ENCODE data around the gene DHRS7B. TPM values are rescaled to one million over a fixed set of nuclear protein-coding genes. Genes with fewer than 3 reads are reported as not detected.
A peak's percentile ranks its signal among the peaks of the same experiment; 100 is the strongest.

DHRS7B gene
- total and polyA plus RNA-seq, 5 donors = 27.1 to 39.7 (median 32.3) TPM

- Histone ChIP-seq H3K9me3 (ENCODE audit: control insufficient read depth, low read length) (no peaks in the 10 kb centered on the region), H3K4me3 (ENCODE audit: low read length) (no peak overlapping the region), H3K27me3 (ENCODE audit: control insufficient read depth, insufficient read depth) (no peaks in the 10 kb centered on the region), H3K27ac (ENCODE audit: low read length) (no peak overlapping the region), H3K4me1 (ENCODE audit: control insufficient read depth, insufficient read depth, low read length) (peaks cover 3% of the 10 kb centered on the region)
- intact Hi-C loops (cut with DNase I) = no loop called here
- peak; percentile 56 to 62 for ATAC-seq
- 54% methylated on average over 5 of the region's 5 CpGs for WGBS
- DNase-seq = peak; percentile 74 to 86 (median 81)
Observed at GRCh38 chr17:21194703-21195102, 67.9 kb downstream of the DHRS7B start.

GRCh38 chr17:21196126-21196525 is 69.4 kb downstream of the DHRS7B start:
- intact Hi-C loops (cut with DNase I) = no loop called here
- H3K4me1 ChIP-seq (ENCODE audit: control insufficient read depth, insufficient read depth, low read length) = peaks cover 7% of the 10 kb centered on the region
- DNase-seq (no peak), ATAC-seq (no peak)
- no peak overlapping the region for H3K4me3 ChIP-seq (ENCODE audit: low read length)
- no peak overlapping the region for H3K27ac ChIP-seq (ENCODE audit: low read length)
- 88% methylated on average over 5 of the region's 5 CpGs for WGBS
- H3K27me3 ChIP-seq (ENCODE audit: control insufficient read depth, insufficient read depth) = no peaks in the 10 kb centered on the region
- no peaks in the 10 kb centered on the region for H3K9me3 ChIP-seq (ENCODE audit: control insufficient read depth, low read length)

DNA sequence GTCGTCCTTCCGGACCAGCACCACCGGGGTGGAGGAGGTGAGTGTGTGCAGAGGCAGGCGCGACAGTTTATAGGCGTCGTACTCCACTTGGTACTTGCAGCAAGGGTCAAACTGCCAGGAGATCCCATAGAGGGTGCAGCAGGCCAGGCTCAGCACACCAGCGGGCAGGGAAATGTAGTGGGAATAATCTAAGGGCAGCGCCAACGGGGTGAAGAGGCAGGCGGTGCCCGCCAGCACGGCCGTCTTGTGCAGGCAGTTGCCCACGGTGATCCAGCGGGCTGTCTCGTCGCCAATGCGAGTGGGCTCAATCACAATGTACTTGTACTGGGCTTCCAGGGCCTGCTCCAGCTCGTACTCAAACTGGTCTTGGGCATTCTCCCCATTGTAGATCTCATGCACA is 71.6 kb downstream of the DHRS7B start:
- Histone ChIP-seq H3K9me3 (ENCODE audit: control insufficient read depth, low read length) (no peaks in the 10 kb centered on the region), H3K27me3 (ENCODE audit: control insufficient read depth, insufficient read depth) (no peaks in the 10 kb centered on the region), H3K27ac (ENCODE audit: low read length) (no peak overlapping the region), H3K4me1 (ENCODE audit: control insufficient read depth, insufficient read depth, low read length) (peaks cover 7% of the 10 kb centered on the region), H3K4me3 (ENCODE audit: low read length) (no peak overlapping the region)
- 93% methylated on average over 20 of the region's 20 CpGs for WGBS
- ATAC-seq (no peak), DNase-seq (no peak)
- intact Hi-C loops (cut with DNase I) = no loop called here

DNA sequence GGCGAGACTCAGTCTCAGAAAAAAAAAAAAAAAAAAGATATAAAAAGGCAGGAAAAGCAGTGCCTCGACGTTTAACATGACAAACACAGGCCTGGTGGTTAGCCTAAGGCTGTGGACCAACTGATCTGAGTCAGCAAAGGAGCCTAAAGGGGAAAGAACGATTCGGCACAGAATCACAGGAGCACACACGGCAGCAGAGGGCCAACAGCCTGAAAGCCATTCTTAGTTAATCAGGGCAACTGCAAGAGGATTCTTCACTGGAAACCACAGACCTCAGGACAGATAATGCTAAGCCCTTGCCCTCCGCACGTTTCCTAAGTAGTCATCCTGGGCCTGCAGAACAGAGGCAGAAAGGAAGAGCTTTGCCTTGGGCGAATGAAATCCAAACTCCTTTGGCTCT is 72.5 kb downstream of the DHRS7B start:
- Histone ChIP-seq H3K27me3 (ENCODE audit: control insufficient read depth, insufficient read depth) (no peaks in the 10 kb centered on the region), H3K9me3 (ENCODE audit: control insufficient read depth, low read length) (no peaks in the 10 kb centered on the region), H3K27ac (ENCODE audit: low read length) (no peak overlapping the region), H3K4me3 (ENCODE audit: low read length) (no peak overlapping the region), H3K4me1 (ENCODE audit: control insufficient read depth, insufficient read depth, low read length) (peaks cover 7% of the 10 kb centered on the region)
- ATAC-seq = no peak
- intact Hi-C loops (cut with DNase I) = no loop called here
- DNase-seq = no peak
- WGBS = 49% methylated on average over 9 of the region's 9 CpGs

GRCh38 chr17:21199856-21200255 is 73.1 kb downstream of the DHRS7B start:
- intact Hi-C loops (cut with DNase I) = no loop called here
- no peak overlapping the region for H3K4me3 ChIP-seq (ENCODE audit: low read length)
- ATAC-seq (no peak), DNase-seq (no peak)
- H3K4me1 ChIP-seq (ENCODE audit: control insufficient read depth, insufficient read depth, low read length) = peaks cover 8% of the 10 kb centered on the region
- no peaks in the 10 kb centered on the region for H3K9me3 ChIP-seq (ENCODE audit: control insufficient read depth, low read length)
- 66% methylated on average over 10 of the region's 10 CpGs for WGBS
- no peak overlapping the region for H3K27ac ChIP-seq (ENCODE audit: low read length)
- H3K27me3 ChIP-seq (ENCODE audit: control insufficient read depth, insufficient read depth) = no peaks in the 10 kb centered on the region

- intact Hi-C loops (cut with DNase I) = no loop called here
- WGBS = 74% methylated on average over 15 of the region's 15 CpGs
- Histone ChIP-seq H3K27me3 (ENCODE audit: control insufficient read depth, insufficient read depth) (no peaks in the 10 kb centered on the region), H3K4me1 (ENCODE audit: control insufficient read depth, insufficient read depth, low read length) (peaks cover 10% of the 10 kb centered on the region), H3K9me3 (ENCODE audit: control insufficient read depth, low read length) (no peaks in the 10 kb centered on the region), H3K27ac (ENCODE audit: low read length) (no peak overlapping the region), H3K4me3 (ENCODE audit: low read length) (no peak overlapping the region)
- no peak for DNase-seq
- ATAC-seq = no peak
Observed at GRCh38 chr17:21200590-21201297, 74.0 kb downstream of the DHRS7B start.

GRCh38 chr17:21201298-21201595 is 74.5 kb downstream of the DHRS7B start:
- ATAC-seq = peak in 1 of 2 donors; percentile 20
- WGBS = 32% methylated on average over 5 of the region's 5 CpGs
- Histone ChIP-seq H3K27me3 (ENCODE audit: control insufficient read depth, insufficient read depth) (no peaks in the 10 kb centered on the region), H3K4me3 (ENCODE audit: low read length) (no peak overlapping the region), H3K4me1 (ENCODE audit: control insufficient read depth, insufficient read depth, low read length) (peaks cover 10% of the 10 kb centered on the region), H3K9me3 (ENCODE audit: control insufficient read depth, low read length) (no peaks in the 10 kb centered on the region), H3K27ac (ENCODE audit: low read length) (no peak overlapping the region)
- DNase-seq = peak in 1 of 3 donors; percentile 67
- intact Hi-C loops (cut with DNase I) = no loop called here

GRCh38 chr17:21201874-21202273 is 75.1 kb downstream of the DHRS7B start:
- Histone ChIP-seq H3K27me3 (ENCODE audit: control insufficient read depth, insufficient read depth) (no peaks in the 10 kb centered on the region), H3K4me3 (ENCODE audit: low read length) (no peak overlapping the region), H3K4me1 (ENCODE audit: control insufficient read depth, insufficient read depth, low read length) (peaks cover 10% of the 10 kb centered on the region), H3K9me3 (ENCODE audit: control insufficient read depth, low read length) (no peaks in the 10 kb centered on the region), H3K27ac (ENCODE audit: low read length) (no peak overlapping the region)
- WGBS = 92% methylated on average over 11 of the region's 11 CpGs
- intact Hi-C loops (cut with DNase I) = no loop called here
- no peak for ATAC-seq
- no peak for DNase-seq

DNA sequence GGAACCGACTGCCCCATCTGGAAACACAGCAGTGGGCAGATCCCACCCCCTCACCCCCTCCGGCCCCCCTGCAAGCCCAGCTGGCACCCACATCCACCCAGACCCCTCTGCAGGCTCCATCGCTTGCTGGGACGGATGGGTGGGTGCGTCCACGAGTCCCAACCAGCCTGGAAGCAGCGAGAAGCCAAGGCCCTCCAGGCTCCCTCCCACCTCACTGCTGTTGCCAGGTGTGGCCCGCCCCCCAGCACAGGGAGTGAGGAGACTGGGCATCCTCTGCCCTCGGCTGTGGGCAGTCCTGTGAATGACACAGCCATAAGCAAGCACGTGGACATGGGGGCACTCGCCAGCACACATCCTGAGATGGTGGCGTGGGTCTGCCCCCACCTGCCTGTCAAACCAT is 75.7 kb downstream of the DHRS7B start:
- no peak overlapping the region for H3K27ac ChIP-seq (ENCODE audit: low read length)
- ATAC-seq (peak in 1 of 2 donors; percentile 10), DNase-seq (no peak)
- no peaks in the 10 kb centered on the region for H3K9me3 ChIP-seq (ENCODE audit: control insufficient read depth, low read length)
- H3K4me1 ChIP-seq (ENCODE audit: control insufficient read depth, insufficient read depth, low read length) = peaks cover 10% of the 10 kb centered on the region
- WGBS = 88% methylated on average over 12 of the region's 12 CpGs
- no peak overlapping the region for H3K4me3 ChIP-seq (ENCODE audit: low read length)
- H3K27me3 ChIP-seq (ENCODE audit: control insufficient read depth, insufficient read depth) = no peaks in the 10 kb centered on the region
- intact Hi-C loops (cut with DNase I) = no loop called here

DNA sequence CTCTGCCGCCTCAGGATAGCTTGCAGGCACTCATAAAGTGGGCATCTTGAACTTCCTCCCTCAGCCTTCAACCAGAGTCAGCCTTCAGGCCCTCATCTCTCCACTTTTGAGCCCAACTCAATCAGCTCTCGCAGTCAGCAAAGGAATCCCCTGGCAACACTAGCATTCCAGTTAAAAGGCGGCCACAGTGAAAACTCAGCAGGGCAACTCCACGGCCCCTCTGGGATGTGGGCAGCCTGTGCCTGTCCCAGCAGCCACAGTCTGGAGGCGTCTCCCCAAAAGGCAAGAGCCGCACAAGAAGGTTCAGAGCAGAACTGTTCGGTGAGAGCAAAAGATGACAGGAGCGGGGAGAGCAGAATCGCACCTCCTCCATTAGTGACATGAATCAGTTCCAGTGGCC is 78.2 kb downstream of the DHRS7B start:
- H3K27ac ChIP-seq (ENCODE audit: low read length) = peak overlapping the region; percentile 14
- intact Hi-C loops (cut with DNase I) = no loop called here
- WGBS = 58% methylated on average over 9 of the region's 9 CpGs

GRCh38 chr17:21208352-21208751 is 81.6 kb downstream of the DHRS7B start:
- DNase-seq (no peak), ATAC-seq (no peak)
- Histone ChIP-seq H3K27ac (ENCODE audit: low read length) (peak overlapping the region; percentile 61), H3K4me1 (ENCODE audit: control insufficient read depth, insufficient read depth, low read length) (peaks cover 18% of the 10 kb centered on the region), H3K27me3 (ENCODE audit: control insufficient read depth, insufficient read depth) (no peaks in the 10 kb centered on the region), H3K4me3 (ENCODE audit: low read length) (no peak overlapping the region), H3K9me3 (ENCODE audit: control insufficient read depth, low read length) (no peaks in the 10 kb centered on the region)
- intact Hi-C loops (cut with DNase I) = no loop called here
- WGBS = 69% methylated on average over 7 of the region's 7 CpGs

More for the DNA sequence above, 78.2 kb downstream of the DHRS7B start:
- peaks cover 12% of the 10 kb centered on the region for H3K4me1 ChIP-seq (ENCODE audit: control insufficient read depth, insufficient read depth, low read length)
- peak in 1 of 2 donors; percentile 17 for ATAC-seq
- no peaks in the 10 kb centered on the region for H3K27me3 ChIP-seq (ENCODE audit: control insufficient read depth, insufficient read depth)
- H3K9me3 ChIP-seq (ENCODE audit: control insufficient read depth, low read length) = no peaks in the 10 kb centered on the region
- DNase-seq = no peak
- no peak overlapping the region for H3K4me3 ChIP-seq (ENCODE audit: low read length)

Measured in right cardiac atrium (tissue), 5 donors.